NCI-H128 (cell line): ENCODE results near the gene TMEM109.

Experiments used
- DNase-seq: peaks from one replicate; lab custom pipeline; 2025; ENCODE audit not compliant: unreplicated experiment; lab: John Stamatoyannopoulos, UW

The TMEM109 gene

DNA sequence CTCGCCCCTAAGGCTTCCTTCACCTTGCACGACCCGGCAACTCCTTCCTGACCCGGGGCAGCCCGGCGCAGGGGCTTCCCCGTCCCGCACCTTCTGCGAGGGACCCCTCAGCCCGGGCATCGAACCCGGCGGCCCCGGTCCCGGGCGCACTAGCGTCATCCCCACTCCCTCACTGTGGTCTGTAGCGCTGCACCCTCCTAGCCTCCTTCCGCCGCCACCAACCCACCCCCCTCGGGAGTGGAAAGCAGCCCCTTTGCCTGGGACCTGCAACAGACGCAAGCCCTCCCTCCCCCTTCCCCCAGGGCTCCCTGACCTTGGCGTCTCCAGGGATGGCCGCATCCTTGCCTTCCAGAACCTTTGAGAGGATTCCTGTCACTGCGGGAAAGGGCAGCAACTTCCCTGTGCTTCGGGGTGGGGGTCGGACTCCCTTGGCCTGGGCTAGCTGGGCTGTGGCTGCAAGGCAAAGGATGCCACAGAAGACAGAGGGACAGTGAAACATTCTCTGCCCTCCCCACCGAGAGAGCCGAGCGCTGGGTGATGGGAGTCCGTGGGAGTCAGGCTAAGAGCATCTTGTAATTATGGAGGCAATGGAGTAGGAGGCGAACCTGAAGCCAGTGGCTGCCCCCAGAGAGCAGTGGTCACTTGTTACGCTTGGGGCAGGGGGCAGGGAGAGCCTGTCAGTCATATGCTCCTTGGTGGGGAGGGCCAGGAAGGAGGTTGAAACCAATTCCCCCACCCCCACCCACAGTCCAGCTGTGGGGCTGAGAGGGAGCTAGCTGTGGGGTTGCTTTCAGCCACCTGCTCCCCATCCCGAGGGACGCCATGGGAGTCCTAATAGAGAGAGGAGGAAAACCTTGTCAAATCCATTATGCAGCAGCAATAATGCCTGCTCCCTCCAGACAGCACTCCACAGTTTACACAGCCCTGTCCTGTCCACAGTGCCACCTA, 11.2 kb downstream of the TMEM109 start:
- no peak for DNase-seq

GRCh38 chr11:60925868-60926267, 11.9 kb downstream of the TMEM109 start:
- no peak for DNase-seq

DNA sequence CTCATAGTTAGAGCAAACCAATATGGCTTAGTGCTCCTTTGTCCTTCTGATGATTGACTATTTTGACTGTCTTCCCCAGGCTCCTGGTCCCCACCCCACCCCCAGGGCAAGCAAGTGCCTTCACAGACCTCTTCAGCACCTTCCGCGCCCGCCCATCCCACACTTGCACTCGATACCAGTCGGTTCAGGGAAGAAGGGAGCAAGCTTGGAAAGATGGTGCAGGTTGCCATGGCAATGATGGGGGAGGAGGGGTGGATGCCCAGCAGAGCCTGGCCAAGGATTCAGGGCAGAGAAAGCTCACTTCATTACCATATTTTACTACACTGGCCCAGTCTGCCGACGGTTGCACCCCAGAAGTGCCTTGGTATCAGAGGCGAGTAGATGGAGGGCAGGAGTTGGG, 12.5 kb downstream of the TMEM109 start:
- DNase-seq: no peak

- DNase-seq: no peak
These were observed 13.2 kb downstream of the TMEM109 start for GRCh38 chr11:60927061-60927592.

DNA sequence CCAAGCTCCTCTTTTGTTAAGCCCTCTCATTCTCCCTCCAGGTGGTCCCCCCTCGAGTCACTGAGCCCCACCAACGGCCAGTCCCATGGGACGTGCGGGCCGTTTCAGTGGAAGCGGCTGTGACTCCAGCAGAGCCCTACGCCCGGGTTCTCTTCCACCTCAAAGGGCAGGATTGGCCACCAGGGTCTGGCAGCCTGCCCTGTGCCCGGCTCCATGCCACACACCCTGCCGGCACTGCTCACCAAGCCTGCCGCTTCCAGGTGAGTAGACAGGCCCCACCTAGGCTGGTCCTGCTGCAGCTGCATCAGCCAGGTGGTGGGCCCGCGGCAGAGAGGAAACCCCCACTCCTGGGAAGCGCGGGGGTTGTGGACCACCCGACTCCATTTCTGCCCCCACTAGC, 13.6 kb downstream of the TMEM109 start:
- DNase-seq: no peak

DNA sequence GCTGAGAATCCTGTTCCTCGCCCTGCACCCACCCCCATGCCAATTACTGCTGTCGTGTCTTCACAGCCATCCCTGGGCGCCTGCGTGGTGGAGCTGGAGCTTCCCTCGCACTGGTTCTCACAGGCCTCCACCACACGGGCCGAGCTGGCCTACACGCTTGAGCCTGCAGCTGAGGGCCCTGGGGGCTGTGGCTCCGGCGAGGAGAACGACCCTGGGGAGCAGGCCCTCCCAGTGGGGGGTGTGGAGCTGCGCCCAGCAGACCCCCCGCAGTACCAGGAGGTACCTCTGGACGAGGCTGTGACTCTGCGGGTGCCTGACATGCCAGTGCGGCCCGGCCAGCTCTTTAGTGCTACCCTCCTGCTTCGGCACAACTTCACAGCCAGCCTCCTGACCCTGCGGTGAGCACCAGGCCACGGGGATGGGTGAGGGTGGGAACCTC, 14.6 kb downstream of the TMEM109 start:
- no peak for DNase-seq

- no peak for DNase-seq
These were observed 15.8 kb downstream of the TMEM109 start for GRCh38 chr11:60929764-60930163.

DNA sequence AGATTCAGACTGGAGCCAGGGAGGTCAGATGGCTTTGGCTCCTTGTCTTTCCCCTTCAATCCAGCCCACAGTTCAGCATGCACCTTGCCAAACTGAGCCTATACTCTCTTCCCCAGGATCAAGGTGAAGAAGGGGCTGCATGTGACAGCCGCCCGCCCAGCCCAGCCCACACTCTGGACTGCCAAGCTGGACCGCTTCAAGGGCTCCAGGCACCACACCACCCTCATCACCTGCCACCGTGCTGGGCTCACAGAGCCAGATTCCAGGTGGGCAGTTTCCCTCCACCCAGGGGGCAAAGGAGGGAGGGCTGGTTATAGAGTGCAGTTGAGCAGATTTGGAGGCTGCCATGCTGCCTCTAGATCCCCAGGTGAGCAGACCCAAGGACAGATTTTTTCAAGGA, 16.4 kb downstream of the TMEM109 start:
- no peak for DNase-seq

GRCh38 chr11:60931917-60932316, 18.0 kb downstream of the TMEM109 start:
- DNase-seq: no peak

- no peak for DNase-seq
These were observed 18.8 kb downstream of the TMEM109 start for GRCh38 chr11:60932605-60933356.

- DNase-seq: no peak
These were observed 19.6 kb downstream of the TMEM109 start for GRCh38 chr11:60933416-60934123.

DNA sequence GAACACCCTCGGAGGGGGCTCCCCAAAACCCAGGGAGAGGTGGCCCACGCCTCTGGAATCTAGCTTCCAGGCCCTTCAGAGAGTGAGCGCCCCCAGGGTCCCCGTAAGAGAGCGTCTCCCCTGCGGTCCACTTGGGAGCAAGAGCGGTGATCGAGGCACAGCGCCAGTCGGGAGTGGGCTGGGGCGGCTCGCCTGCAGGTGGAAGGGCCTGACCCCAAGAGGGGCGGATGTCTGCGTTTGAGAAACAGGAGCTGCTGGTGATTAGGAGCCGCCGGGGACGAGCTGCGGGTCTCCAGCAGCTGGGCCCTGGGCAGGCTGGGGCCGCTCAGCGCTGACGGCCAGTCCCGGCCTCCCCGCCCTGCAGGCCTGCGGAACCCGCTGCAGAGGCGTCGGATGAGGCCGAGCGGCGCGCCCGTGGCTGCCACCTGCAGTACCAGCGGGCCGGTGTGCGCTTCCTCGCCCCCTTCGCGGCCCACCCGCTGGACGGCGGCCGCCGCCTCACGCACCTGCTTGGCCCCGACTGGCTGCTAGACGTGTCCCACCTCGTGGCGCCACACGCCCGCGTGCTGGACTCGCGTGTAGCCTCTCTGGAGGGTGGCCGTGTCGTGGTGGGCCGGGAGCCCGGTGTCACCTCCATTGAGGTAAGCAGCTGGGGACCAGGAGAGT, 20.3 kb downstream of the TMEM109 start:
- no peak for DNase-seq

GRCh38 chr11:60934790-60935605, 21.0 kb downstream of the TMEM109 start:
- DNase-seq: no peak

GRCh38 chr11:60935676-60936442, 21.9 kb downstream of the TMEM109 start:
- DNase-seq: no peak

GRCh38 chr11:60936467-60937143, 22.6 kb downstream of the TMEM109 start:
- no peak for DNase-seq

GRCh38 chr11:60937144-60937527, 23.2 kb downstream of the TMEM109 start:
- no peak for DNase-seq

- DNase-seq: no peak
These were observed 23.9 kb downstream of the TMEM109 start for GRCh38 chr11:60937811-60938210.

GRCh38 chr11:60938500-60938899, 24.5 kb downstream of the TMEM109 start:
- DNase-seq: no peak

- DNase-seq: no peak
These were observed 25.3 kb downstream of the TMEM109 start for GRCh38 chr11:60939301-60939700.
